Loucy (cell line): ENCODE measurements around the gene IER2.

Source experiments
- CTCF ChIP-seq: fragments of 200-600 bp; sonication (generic); conservative IDR thresholded peaks from 2 replicates; pipeline ENCODE4 v1.5.1; 2014; ENCODE audit warnings: mild to moderate bottlenecking, antibody characterized with exemption, low read length
- EZH2phosphoT487 ChIP-seq: fragments of 200-600 bp; IDR thresholded peaks from 2 replicates; pipeline ENCODE4 v1.6.1; 2018; ENCODE audit warnings: antibody characterized with exemption, mild to moderate bottlenecking, moderate library complexity, borderline replicate concordance

GRCh38 chr19:13187419-13187818 is 37.2 kb downstream of the IER2 start:
- TF ChIP-seq CTCF: no peak
- TF ChIP-seq EZH2phosphoT487: no peak
